HepG2 (cell line): Measurements from ENCODE around the gene KRABD2.

Experiments used
- ELF3 ChIP-seq: IDR thresholded peaks from 2 replicates; pipeline ENCODE4 v1.6.1; 2016; ENCODE audit warnings: missing genetic modification reagents, missing compliant biosample characterization
- ELK4 ChIP-seq: sonication (generic); formaldehyde crosslinking; IDR thresholded peaks from 2 replicates; pipeline ENCODE4 v1.9.0; 2021; ENCODE audit warnings: missing genetic modification reagents, borderline replicate concordance
- FOXA1 ChIP-seq, 2 experiments: fragments of 450-650 bp in 1 of 2; sonication (generic) in 1 of 2; formaldehyde crosslinking in 1 of 2; IDR thresholded peaks; 2 replicates each; pipeline versions ENCODE4 v1.4.0 to v1.6.1; 2016 to 2020; ENCODE audit warnings: missing genetic modification reagents in 1 of 2
- IRF2 ChIP-seq: IDR thresholded peaks from 2 replicates; pipeline ENCODE4 v1.6.1; 2018; ENCODE audit warnings: missing genetic modification reagents, missing compliant biosample characterization
- KDM4B ChIP-seq: sonication (generic); formaldehyde crosslinking; IDR thresholded peaks from 2 replicates; pipeline ENCODE4 v1.4.0; 2020; ENCODE audit warnings: missing genetic modification reagents
- MYNN ChIP-seq: sonication (generic); formaldehyde crosslinking; IDR thresholded peaks from 2 replicates; pipeline ENCODE4 v1.4.0; 2020; ENCODE audit warnings: mild to moderate bottlenecking, low read depth, missing genetic modification reagents
- PBX2 ChIP-seq: IDR thresholded peaks from 2 replicates; pipeline ENCODE4 v1.6.1; 2016; ENCODE audit warnings: control low read depth
- POLR2A ChIP-seq, 2 experiments: IDR thresholded peaks; 2 replicates each; pipeline ENCODE4 v1.6.1; 2011; ENCODE audit warnings: low read depth in 2 of 2, low read length in 2 of 2, mild to moderate bottlenecking in 1 of 2, moderate library complexity in 1 of 2; ENCODE audit not compliant: insufficient read depth in 1 of 2
- REPIN1 ChIP-seq: sonication (generic); formaldehyde crosslinking; IDR thresholded peaks from 2 replicates; pipeline ENCODE4 v1.8.0; 2022; ENCODE audit warnings: missing genetic modification reagents, low read depth, mild to moderate bottlenecking, borderline replicate concordance
- SMAD1 ChIP-seq: sonication (generic); formaldehyde crosslinking; IDR thresholded peaks from 2 replicates; pipeline ENCODE4 v1.4.0; 2020; ENCODE audit warnings: missing genetic modification reagents, low read depth, mild to moderate bottlenecking, borderline replicate concordance
- SP4 ChIP-seq: sonication (generic); formaldehyde crosslinking; IDR thresholded peaks from 2 replicates; pipeline ENCODE4 v1.8.1; 2023; ENCODE audit warnings: mild to moderate bottlenecking, missing genetic modification reagents
- TEAD3 ChIP-seq: optimal IDR thresholded peaks from 2 replicates; pipeline ENCODE3; 2016; ENCODE audit warnings: borderline replicate concordance
- ZKSCAN8 ChIP-seq: IDR thresholded peaks from 2 replicates; pipeline ENCODE4 v1.6.1; 2016; ENCODE audit warnings: borderline replicate concordance, missing genetic modification reagents, missing compliant biosample characterization
- ZNF12 ChIP-seq: sonication (generic); formaldehyde crosslinking; IDR thresholded peaks from 2 replicates; pipeline ENCODE4 v1.5.0; 2020; ENCODE audit warnings: missing genetic modification reagents
- ZNF841 ChIP-seq: sonication (generic); formaldehyde crosslinking; IDR thresholded peaks from 2 replicates; pipeline ENCODE4 v1.8.1; 2023; ENCODE audit warnings: missing genetic modification reagents, borderline replicate concordance
- ZSCAN9 ChIP-seq: IDR thresholded peaks from 2 replicates; pipeline ENCODE4 v1.6.1; 2016; ENCODE audit warnings: borderline replicate concordance
- TF ChIP-seq, protein P1 (sequence below): IDR thresholded peaks from 2 replicates; pipeline ENCODE4 v1.6.1; 2016; ENCODE audit warnings: low read depth

The KRABD2 gene

DNA sequence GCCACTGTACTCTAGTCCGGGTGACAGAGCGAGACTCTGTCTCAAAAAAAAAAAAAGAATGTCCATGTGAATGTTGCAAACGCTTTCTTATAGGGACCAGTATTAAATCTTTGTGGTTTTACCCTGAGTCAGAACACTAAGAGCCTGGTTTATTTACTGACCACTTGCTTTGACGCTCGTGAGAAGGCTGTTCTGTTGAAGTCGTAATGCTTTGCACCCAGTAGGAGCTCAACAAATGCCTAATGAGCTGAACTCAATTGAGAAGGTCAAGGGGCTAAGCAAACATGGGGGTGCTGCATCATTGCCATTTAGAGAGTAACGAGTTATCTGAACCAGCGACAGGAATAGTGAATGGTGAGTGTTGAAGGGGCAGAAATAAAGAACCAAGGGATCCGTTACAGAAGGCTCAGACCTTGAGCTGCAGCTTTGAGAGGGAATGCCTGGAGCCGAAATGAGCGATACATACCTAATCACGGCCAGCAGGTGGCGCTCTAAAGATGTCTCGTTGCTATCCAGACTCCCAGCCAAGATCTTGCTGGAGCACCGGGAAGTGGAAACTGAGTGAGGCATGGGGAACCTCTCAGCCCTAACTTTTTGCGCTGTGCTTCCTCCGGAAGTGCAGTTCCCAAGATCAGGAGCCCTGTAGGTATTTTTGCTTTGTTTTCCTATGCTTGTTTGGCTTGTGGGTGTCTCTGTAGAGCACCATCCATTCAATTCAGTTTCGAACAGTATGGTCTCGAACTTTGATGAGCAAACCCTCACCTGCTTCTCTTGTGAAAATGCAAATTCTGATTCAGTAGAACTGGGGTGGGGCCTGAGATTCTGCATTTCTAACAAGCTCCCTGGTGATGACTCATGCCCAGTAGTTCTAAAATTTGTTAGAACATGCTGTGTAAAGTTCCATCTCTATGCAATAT, 33.7 kb upstream of the KRABD2 start (continued):
- no peak for TF ChIP-seq PBX2 (CRISPR knock-in tag)
- no peak for TF ChIP-seq ELK4 (CRISPR knock-in tag)
- peak; percentile 81; the same call in 1 of the 2 replicates for TF ChIP-seq ZSCAN9
- TF ChIP-seq ELF3 (CRISPR knock-in tag): peak; percentile 79
- peak; percentile 32; the same call in 1 of the 2 replicates for TF ChIP-seq REPIN1 (CRISPR knock-in tag)
- no peak for TF ChIP-seq POLR2A (IDR thresholded peaks at IDR 0.05; ENCODE audit: insufficient read depth in 1 of 2, low read depth in 2 of 2, low read length in 2 of 2)
- peak; percentile 59; the same call in 1 of the 2 replicates for TF ChIP-seq SMAD1 (CRISPR knock-in tag)
- TF ChIP-seq TEAD3: peak; percentile 88
- peak; percentile 72; the same call in 1 of the 2 replicates for TF ChIP-seq ZKSCAN8 (CRISPR knock-in tag)
- TF ChIP-seq KDM4B (CRISPR knock-in tag): 0 out of 2 replicates have a peak, but pooled peaks have one; percentile 53
- TF ChIP-seq ZNF12: 0 out of 2 replicates have a peak, but pooled peaks have one; percentile 11
- TF ChIP-seq SP4 (CRISPR knock-in tag): no peak
- TF ChIP-seq, protein P1, sequence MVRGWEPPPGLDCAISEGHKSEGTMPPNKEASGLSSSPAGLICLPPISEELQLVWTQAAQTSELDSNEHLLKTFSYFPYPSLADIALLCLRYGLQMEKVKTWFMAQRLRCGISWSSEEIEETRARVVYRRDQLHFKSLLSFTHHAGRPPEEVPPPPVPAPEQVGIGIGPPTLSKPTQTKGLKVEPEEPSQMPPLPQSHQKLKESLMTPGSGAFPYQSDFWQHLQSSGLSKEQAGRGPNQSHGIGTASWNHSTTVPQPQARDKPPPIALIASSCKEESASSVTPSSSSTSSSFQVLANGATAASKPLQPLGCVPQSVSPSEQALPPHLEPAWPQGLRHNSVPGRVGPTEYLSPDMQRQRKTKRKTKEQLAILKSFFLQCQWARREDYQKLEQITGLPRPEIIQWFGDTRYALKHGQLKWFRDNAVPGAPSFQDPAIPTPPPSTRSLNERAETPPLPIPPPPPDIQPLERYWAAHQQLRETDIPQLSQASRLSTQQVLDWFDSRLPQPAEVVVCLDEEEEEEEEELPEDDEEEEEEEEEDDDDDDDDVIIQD (CRISPR knock-in tag): peak; percentile 67; the same call in 1 of the 2 replicates
- TF ChIP-seq IRF2: 0 out of 2 replicates have a peak, but pooled peaks have one; percentile 38
- TF ChIP-seq FOXA1 (IDR thresholded peaks at IDR 0.05): no peak
- peak; percentile 20; the same call in 1 of the 2 replicates for TF ChIP-seq FOXA1 (CRISPR knock-in tag; IDR thresholded peaks at IDR 0.05)
- no peak for TF ChIP-seq MYNN (CRISPR knock-in tag)
- TF ChIP-seq ZNF841: no peak
